Endothelial cell of umbilical vein (primary cell): ENCODE data around the gene GNAZ. TPM values are rescaled to one million over a fixed set of nuclear protein-coding genes. Genes with fewer than 3 reads are reported as not detected.

Experiments used
- BruUV-seq: library from RNA; stranded (reverse); fragments of 400-500 nt; replicated peaks from 2 replicates; lab custom pipeline; 2021; lab: Mats Ljungman, UMichigan
- CTCF ChIA-PET: fragments of 300-600, 350-600 bp; sonication (Branson Sonifier 250); formaldehyde crosslinking; loops from one replicate; lab custom pipeline; 2021; ENCODE audit warnings: antibody characterized with exemption, inconsistent platforms; lab: Charles Lee
- POLR2A ChIA-PET: fragments of 300-600, 350-600 bp; sonication (Branson Sonifier 250); formaldehyde crosslinking; loops from one replicate; lab custom pipeline; 2021; ENCODE audit warnings: antibody characterized with exemption, inconsistent platforms; lab: Charles Lee
- DNase-seq: peaks from one replicate; pipeline ENCODE4 v3.0.0-alpha.2; 2011; ENCODE audit warnings: low read depth, low spot score
- FAIRE-seq: peaks from 2 replicates; lab custom pipeline; 2011; peaks lifted over from hg19 to GRCh38; lab: Jason Lieb, UNC
- H2AFZ ChIP-seq: 2 replicates; pipeline ENCODE4 v1.6.0; 2012; ENCODE audit warnings: low read depth, low read length, control low read depth, inconsistent platforms
- H3K27ac ChIP-seq: 2 replicates; pipeline ENCODE4 v1.5.1; 2011; ENCODE audit warnings: low read depth, mild to moderate bottlenecking, control low read depth, low read length, moderate library complexity; ENCODE audit not compliant: insufficient read depth
- H3K27me3 ChIP-seq, 2 experiments: 2 replicates each; pipeline versions ENCODE4 v1.6.0 to v1.6.1; 2011; ENCODE audit warnings: low read length in 2 of 2, mixed read lengths in 1 of 2; ENCODE audit not compliant: control insufficient read depth in 2 of 2, insufficient read depth in 2 of 2
- H3K36me3 ChIP-seq, 2 experiments: 2 replicates in 1 of 2; 3 replicates in 1 of 2; pipeline ENCODE4 v1.5.1; 2011; ENCODE audit warnings: low read length in 2 of 2, mild to moderate bottlenecking in 1 of 2, moderate library complexity in 1 of 2; ENCODE audit not compliant: control insufficient read depth in 2 of 2, insufficient read depth in 2 of 2; ENCODE audit errors: extremely low read depth in 1 of 2
- H3K4me1 ChIP-seq: 3 replicates; pipeline ENCODE4 v1.5.1; 2011; ENCODE audit warnings: mild to moderate bottlenecking, low read length; ENCODE audit not compliant: control insufficient read depth, insufficient read depth; ENCODE audit errors: extremely low read depth
- H3K4me2 ChIP-seq: 2 replicates; pipeline ENCODE4 v1.6.1; 2011; ENCODE audit warnings: low read length, control low read depth, mixed read lengths; ENCODE audit not compliant: insufficient read depth
- H3K4me3 ChIP-seq, 3 experiments: fragments of 200-600 bp in 1 of 3; sonication (generic), shearing (Covaris generic) in 1 of 3; replicated peaks in 1 of 3; 2 replicates each; pipeline ENCODE4 v1.5.1; 2011 to 2016; ENCODE audit warnings: control low read depth in 3 of 3, low read length in 3 of 3, mild to moderate bottlenecking in 2 of 3, inconsistent platforms in 1 of 3, low read depth in 1 of 3, moderate library complexity in 1 of 3; ENCODE audit not compliant: insufficient read depth in 1 of 3
- H3K79me2 ChIP-seq: 2 replicates; pipeline ENCODE4 v1.6.0; 2012; ENCODE audit warnings: low read length, inconsistent platforms; ENCODE audit not compliant: control insufficient read depth, insufficient read depth
- H3K9ac ChIP-seq: replicated peaks from 2 replicates; pipeline ENCODE3; 2011; ENCODE audit warnings: low read length, control low read depth; ENCODE audit not compliant: insufficient read depth; ENCODE audit errors: extremely low read depth
- H3K9me1 ChIP-seq: replicated peaks from 3 replicates; pipeline ENCODE4 v1.6.0; 2011; ENCODE audit warnings: mild to moderate bottlenecking, low read length; ENCODE audit not compliant: control insufficient read depth, insufficient read depth; ENCODE audit errors: extremely low read depth
- H3K9me3 ChIP-seq: replicated peaks from 2 replicates; pipeline ENCODE4 v1.5.1; 2012; ENCODE audit warnings: low read length, inconsistent platforms; ENCODE audit not compliant: control insufficient read depth, insufficient read depth
- H4K20me1 ChIP-seq: replicated peaks from 2 replicates; pipeline ENCODE3; 2011; ENCODE audit warnings: mild to moderate bottlenecking, low read length; ENCODE audit not compliant: control insufficient read depth, insufficient read depth; ENCODE audit errors: extremely low read depth
- EZH2 ChIP-seq: IDR thresholded peaks from 2 replicates; pipeline ENCODE4 v1.6.1; 2012; ENCODE audit warnings: borderline replicate concordance, low read depth, mild to moderate bottlenecking, moderate library complexity, low read length, inconsistent platforms; ENCODE audit not compliant: severe bottlenecking
- FOS ChIP-seq: IDR thresholded peaks from 2 replicates; pipeline ENCODE4 v1.6.1; 2011; ENCODE audit warnings: mild to moderate bottlenecking, low read length, moderate library complexity, borderline replicate concordance; ENCODE audit not compliant: insufficient read depth
- GATA2 ChIP-seq: IDR thresholded peaks from 2 replicates; pipeline ENCODE4 v1.7.0; 2011; ENCODE audit warnings: low read depth, mild to moderate bottlenecking, moderate library complexity, mixed read lengths, low read length; ENCODE audit not compliant: insufficient read length, insufficient read depth
- JUN ChIP-seq: IDR thresholded peaks from 2 replicates; pipeline ENCODE4 v1.6.1; 2011; ENCODE audit warnings: borderline replicate concordance, low read depth; ENCODE audit not compliant: insufficient read length, insufficient read depth
- MYC ChIP-seq: IDR thresholded peaks from one replicate; pipeline ENCODE4 v1.6.1; 2011; ENCODE audit warnings: mild to moderate bottlenecking, low read depth, low read length
- POLR2A ChIP-seq: IDR thresholded peaks from 2 replicates; pipeline ENCODE4 v1.6.1; 2012; ENCODE audit warnings: low read depth, mild to moderate bottlenecking, control low read depth, low read length
- POLR2AphosphoS5 ChIP-seq: IDR thresholded peaks from 2 replicates; pipeline ENCODE4 v1.6.1; 2012; ENCODE audit warnings: low read depth, mild to moderate bottlenecking, control low read depth, low read length, moderate library complexity; ENCODE audit not compliant: insufficient read depth
- dilution Hi-C: fragments of 300-500 bp; cut with MboI; formaldehyde crosslinking; loops from one replicate; pipeline ENCODE4 v1.15.0; 2019; ENCODE audit warnings: low sequenced_read_pairs; ENCODE audit not compliant: extremely low pct_ligation_motif_present
- intact Hi-C: fragments of 100-400 bp; cut with micrococcal nuclease; formaldehyde crosslinking; loops from one replicate; pipeline ENCODE4 v1.10.0; 2022
- polyA plus RNA-seq, 4 experiments: library from polyadenylated mRNA; depleted of rRNA in 3 of 4; stranded (reverse) in 3 of 4; unstranded in 1 of 4; fragments of >200 nt; gene quantifications; 2 replicates each; pipeline versions ENCODE4 v1.2.1 to v1.2.3, GENCODE V29; 2011 to 2012; ENCODE audit warnings: missing spikeins in 1 of 4
- total RNA-seq: library from RNA; stranded (reverse); gene quantifications from 2 replicates; pipeline ENCODE4 v1.2.3, GENCODE V29; 2021
- TF ChIP-seq, protein P1 (sequence below), 2 donors: IDR thresholded peaks; 1 replicate in 1 of 2; 2 replicates in 1 of 2; pipeline ENCODE4 v1.5.1; 2011; ENCODE audit warnings: low read length in 2 of 2, mild to moderate bottlenecking in 2 of 2, moderate library complexity in 2 of 2, control low read depth in 1 of 2, inconsistent platforms in 1 of 2, low read depth in 1 of 2; ENCODE audit not compliant: insufficient read depth in 1 of 2; ENCODE audit errors: extremely low read depth in 1 of 2
- TF ChIP-seq, protein P2 (sequence below): IDR thresholded peaks from 2 replicates; pipeline ENCODE4 v1.6.1; 2011; ENCODE audit not compliant: insufficient read depth, insufficient read length

The GNAZ gene
- total and polyA plus RNA-seq, 2 donors (not counting 3 experiments of a cell fraction or from before 2014, with no cell fraction given): 0.44 to 0.86 TPM

DNA sequence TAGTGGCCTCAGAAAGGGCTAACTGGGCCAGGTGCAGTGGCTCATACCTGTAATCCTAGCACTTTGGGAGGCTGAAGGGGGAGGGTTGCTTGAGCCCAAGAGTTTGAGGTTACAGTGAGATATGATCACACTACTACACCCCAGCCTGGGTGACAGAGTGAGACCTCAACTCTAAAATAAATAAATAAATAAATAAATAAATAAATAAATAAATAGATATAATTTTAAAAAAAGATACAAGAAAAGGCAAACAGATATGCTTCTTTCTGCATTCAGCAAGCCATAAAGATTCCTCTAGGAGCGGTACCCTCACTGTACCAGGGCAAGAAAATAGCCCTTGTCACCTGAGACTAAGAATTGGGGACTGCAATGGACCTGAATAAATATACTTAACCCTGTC is 72.8 kb downstream of the GNAZ start:
- FAIRE-seq (no peak), DNase-seq (no peak)
- peaks cover 9% of the 10 kb centered on the region for H3K4me1 ChIP-seq
- dilution Hi-C loops: no loop called here
- H3K9me3 ChIP-seq: no peaks in the 10 kb centered on the region
- H3K27ac ChIP-seq: no peak overlapping the region
- H2AFZ ChIP-seq: no peak overlapping the region
- H3K79me2 ChIP-seq: no peaks in the 10 kb centered on the region
- no peaks in the 10 kb centered on the region for H3K9me1 ChIP-seq
- BruUV-seq: no TSS peak
- no peak overlapping the region for H3K4me3 ChIP-seq
- H3K9ac ChIP-seq: no peak overlapping the region
- CTCF ChIA-PET: no interaction called here
- H3K36me3 ChIP-seq: no peaks in the 10 kb centered on the region
- intact Hi-C loops: loop anchor here (10.0 kb wide), 1 partner anchor 242 kb away; no protein-coding TSS in a partner anchor
- POLR2A ChIA-PET: no interaction called here
- no peaks in the 10 kb centered on the region for H4K20me1 ChIP-seq
- TF ChIP-seq, protein P1, sequence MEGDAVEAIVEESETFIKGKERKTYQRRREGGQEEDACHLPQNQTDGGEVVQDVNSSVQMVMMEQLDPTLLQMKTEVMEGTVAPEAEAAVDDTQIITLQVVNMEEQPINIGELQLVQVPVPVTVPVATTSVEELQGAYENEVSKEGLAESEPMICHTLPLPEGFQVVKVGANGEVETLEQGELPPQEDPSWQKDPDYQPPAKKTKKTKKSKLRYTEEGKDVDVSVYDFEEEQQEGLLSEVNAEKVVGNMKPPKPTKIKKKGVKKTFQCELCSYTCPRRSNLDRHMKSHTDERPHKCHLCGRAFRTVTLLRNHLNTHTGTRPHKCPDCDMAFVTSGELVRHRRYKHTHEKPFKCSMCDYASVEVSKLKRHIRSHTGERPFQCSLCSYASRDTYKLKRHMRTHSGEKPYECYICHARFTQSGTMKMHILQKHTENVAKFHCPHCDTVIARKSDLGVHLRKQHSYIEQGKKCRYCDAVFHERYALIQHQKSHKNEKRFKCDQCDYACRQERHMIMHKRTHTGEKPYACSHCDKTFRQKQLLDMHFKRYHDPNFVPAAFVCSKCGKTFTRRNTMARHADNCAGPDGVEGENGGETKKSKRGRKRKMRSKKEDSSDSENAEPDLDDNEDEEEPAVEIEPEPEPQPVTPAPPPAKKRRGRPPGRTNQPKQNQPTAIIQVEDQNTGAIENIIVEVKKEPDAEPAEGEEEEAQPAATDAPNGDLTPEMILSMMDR (IDR thresholded peaks at IDR 0.05; ENCODE audit: extremely low read depth in 1 of 2, insufficient read depth in 1 of 2, low read depth in 1 of 2, low read length in 2 of 2): no peak
- TF ChIP-seq POLR2A (no peak), MYC (no peak), JUN (no peak), FOS (no peak), EZH2 (no peak), POLR2AphosphoS5 (no peak), GATA2 (no peak)
- TF ChIP-seq, protein P2, sequence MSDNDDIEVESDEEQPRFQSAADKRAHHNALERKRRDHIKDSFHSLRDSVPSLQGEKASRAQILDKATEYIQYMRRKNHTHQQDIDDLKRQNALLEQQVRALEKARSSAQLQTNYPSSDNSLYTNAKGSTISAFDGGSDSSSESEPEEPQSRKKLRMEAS: no peak
- no peak overlapping the region for H3K4me2 ChIP-seq
- H3K27me3 ChIP-seq: no peaks in the 10 kb centered on the region
